Suprapubic skin (tissue), 4 donors: ENCODE measurements around the gene C1orf167.

Source experiments
- POLR2A ChIP-seq, 2 donors: fragments of 450-650 bp; IDR thresholded peaks; one replicate each; pipeline ENCODE4 v1.6.1; 2017; ENCODE audit warnings: antibody characterized with exemption in 2 of 2, mild to moderate bottlenecking in 2 of 2, moderate library complexity in 2 of 2
- POLR2AphosphoS5 ChIP-seq, 3 donors: sonication (generic); formaldehyde crosslinking; IDR thresholded peaks; one replicate each; pipeline ENCODE4 v1.6.1; 2017; ENCODE audit warnings: antibody characterized with exemption in 3 of 3
- TF ChIP-seq, protein P1 (sequence below), 2 donors: fragments of 200-600 bp in 1 of 2; fragments of 450-650 bp in 1 of 2; sonication (generic) in 1 of 2; IDR thresholded peaks; one replicate each; pipeline ENCODE4 v1.5.1; 2016 to 2019; ENCODE audit warnings: antibody characterized with exemption in 2 of 2, mild to moderate bottlenecking in 1 of 2, moderate library complexity in 1 of 2

DNA sequence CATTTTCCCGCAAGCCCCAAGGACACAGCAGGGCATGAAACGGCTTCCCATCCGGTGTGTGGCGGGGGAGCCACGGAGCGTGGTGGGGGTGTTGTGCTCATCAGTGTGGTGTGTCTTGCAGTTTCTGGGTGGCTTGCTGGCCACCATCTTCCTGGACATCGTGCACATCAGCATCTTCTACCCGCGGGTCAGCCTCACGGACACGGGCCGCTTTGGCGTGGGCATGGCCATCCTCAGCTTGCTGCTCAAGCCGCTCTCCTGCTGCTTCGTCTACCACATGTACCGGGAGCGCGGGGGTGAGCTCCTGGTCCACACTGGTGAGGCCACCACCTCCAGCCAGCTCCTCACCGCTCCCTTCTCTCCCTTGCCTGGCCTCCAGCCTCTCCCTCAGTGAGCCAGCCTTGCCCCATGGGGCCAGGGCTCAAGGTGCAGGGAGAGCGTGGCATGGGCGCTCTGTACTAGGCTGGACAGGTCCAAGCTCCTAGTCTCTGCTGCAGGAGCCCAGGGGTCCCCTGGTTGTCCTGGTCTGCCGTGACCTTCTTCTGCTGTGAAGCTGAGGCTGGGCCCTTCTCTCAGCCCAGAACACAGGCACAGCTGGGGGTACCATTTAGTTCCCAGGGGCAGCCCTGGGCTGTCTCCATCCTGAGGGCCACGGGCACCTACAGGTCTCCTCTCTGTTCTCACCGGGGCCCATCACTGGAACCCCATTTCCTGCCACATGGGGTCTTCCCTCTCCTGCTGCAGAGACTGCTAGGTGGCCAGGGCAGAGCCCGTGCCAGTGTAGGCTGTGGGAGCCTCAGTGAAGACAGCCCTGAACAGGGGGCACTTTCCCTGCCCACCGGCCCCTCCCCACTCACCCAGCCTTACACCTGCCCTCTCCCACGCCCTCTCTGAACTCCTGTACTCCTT is 13.4 kb upstream of the C1orf167 start:
- TF ChIP-seq, protein P1, sequence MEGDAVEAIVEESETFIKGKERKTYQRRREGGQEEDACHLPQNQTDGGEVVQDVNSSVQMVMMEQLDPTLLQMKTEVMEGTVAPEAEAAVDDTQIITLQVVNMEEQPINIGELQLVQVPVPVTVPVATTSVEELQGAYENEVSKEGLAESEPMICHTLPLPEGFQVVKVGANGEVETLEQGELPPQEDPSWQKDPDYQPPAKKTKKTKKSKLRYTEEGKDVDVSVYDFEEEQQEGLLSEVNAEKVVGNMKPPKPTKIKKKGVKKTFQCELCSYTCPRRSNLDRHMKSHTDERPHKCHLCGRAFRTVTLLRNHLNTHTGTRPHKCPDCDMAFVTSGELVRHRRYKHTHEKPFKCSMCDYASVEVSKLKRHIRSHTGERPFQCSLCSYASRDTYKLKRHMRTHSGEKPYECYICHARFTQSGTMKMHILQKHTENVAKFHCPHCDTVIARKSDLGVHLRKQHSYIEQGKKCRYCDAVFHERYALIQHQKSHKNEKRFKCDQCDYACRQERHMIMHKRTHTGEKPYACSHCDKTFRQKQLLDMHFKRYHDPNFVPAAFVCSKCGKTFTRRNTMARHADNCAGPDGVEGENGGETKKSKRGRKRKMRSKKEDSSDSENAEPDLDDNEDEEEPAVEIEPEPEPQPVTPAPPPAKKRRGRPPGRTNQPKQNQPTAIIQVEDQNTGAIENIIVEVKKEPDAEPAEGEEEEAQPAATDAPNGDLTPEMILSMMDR (IDR thresholded peaks at IDR 0.05): no peak
- TF ChIP-seq POLR2AphosphoS5 (IDR thresholded peaks at IDR 0.05) (no peak), POLR2A (IDR thresholded peaks at IDR 0.05) (no peak)
